Progenitor cell of endocrine pancreas (in vitro differentiated cells): ENCODE results near the gene SCIN. TPM values are rescaled to one million over a fixed set of nuclear protein-coding genes. Genes with fewer than 3 reads are reported as not detected.

ENCODE experiments used
- DNase-seq: peaks from one replicate; pipeline ENCODE4 v3.0.0; 2021; ENCODE audit warnings: low spot score; ENCODE audit not compliant: unreplicated experiment
- H3K27ac Mint-ChIP-seq: 2 replicates; pipeline ENCODE4 v1.8.0; 2021; ENCODE audit warnings: mild to moderate bottlenecking, moderate library complexity, mixed read lengths
- H3K27me3 Mint-ChIP-seq: 2 replicates; pipeline ENCODE4 v1.8.0; 2021; ENCODE audit warnings: mixed read lengths
- H3K36me3 Mint-ChIP-seq: 2 replicates; pipeline ENCODE4 v1.8.0; 2022; ENCODE audit warnings: mixed read lengths; ENCODE audit not compliant: insufficient read depth
- H3K4me1 Mint-ChIP-seq: 2 replicates; pipeline ENCODE4 v1.8.0; 2021; ENCODE audit warnings: low read depth, mixed read lengths
- H3K4me3 Mint-ChIP-seq: 2 replicates; pipeline ENCODE4 v1.8.0; 2021; ENCODE audit warnings: low read depth, mild to moderate bottlenecking, moderate library complexity, mixed read lengths
- H3K9me3 Mint-ChIP-seq: 2 replicates; pipeline ENCODE4 v1.8.0; 2021; ENCODE audit warnings: low read depth, mixed read lengths
- total RNA-seq: library from RNA; stranded (reverse); gene quantifications from 2 replicates; pipeline ENCODE4 v1.2.1, GENCODE V29; 2021
- TF ChIP-seq, protein P1 (sequence below): fragments of 200-600 bp; sonication (generic); IDR thresholded peaks from one replicate; pipeline ENCODE4 v1.5.0; 2021; ENCODE audit warnings: antibody characterized with exemption, mild to moderate bottlenecking; ENCODE audit not compliant: unreplicated experiment

The SCIN gene
- total RNA-seq, 1 donor from 2014 or later = 0.10 TPM

GRCh38 chr7:12557282-12557681, 13.2 kb upstream of the SCIN start:
- Mint-ChIP-seq H3K4me1 (no peaks in the 10 kb centered on the region), H3K4me3 (no peak overlapping the region), H3K27ac (peak overlapping the region; percentile 81), H3K9me3 (peaks cover 10% of the 10 kb centered on the region), H3K27me3 (no peaks in the 10 kb centered on the region), H3K36me3 (peaks cover 3% of the 10 kb centered on the region)
- DNase-seq = no peak
- TF ChIP-seq, protein P1, sequence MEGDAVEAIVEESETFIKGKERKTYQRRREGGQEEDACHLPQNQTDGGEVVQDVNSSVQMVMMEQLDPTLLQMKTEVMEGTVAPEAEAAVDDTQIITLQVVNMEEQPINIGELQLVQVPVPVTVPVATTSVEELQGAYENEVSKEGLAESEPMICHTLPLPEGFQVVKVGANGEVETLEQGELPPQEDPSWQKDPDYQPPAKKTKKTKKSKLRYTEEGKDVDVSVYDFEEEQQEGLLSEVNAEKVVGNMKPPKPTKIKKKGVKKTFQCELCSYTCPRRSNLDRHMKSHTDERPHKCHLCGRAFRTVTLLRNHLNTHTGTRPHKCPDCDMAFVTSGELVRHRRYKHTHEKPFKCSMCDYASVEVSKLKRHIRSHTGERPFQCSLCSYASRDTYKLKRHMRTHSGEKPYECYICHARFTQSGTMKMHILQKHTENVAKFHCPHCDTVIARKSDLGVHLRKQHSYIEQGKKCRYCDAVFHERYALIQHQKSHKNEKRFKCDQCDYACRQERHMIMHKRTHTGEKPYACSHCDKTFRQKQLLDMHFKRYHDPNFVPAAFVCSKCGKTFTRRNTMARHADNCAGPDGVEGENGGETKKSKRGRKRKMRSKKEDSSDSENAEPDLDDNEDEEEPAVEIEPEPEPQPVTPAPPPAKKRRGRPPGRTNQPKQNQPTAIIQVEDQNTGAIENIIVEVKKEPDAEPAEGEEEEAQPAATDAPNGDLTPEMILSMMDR = no peak

GRCh38 chr7:12564996-12565764, 5.3 kb upstream of the SCIN start:
- Mint-ChIP-seq H3K36me3 (no peaks in the 10 kb centered on the region), H3K4me3 (no peak overlapping the region)
- TF ChIP-seq, protein P1 = no peak

DNA sequence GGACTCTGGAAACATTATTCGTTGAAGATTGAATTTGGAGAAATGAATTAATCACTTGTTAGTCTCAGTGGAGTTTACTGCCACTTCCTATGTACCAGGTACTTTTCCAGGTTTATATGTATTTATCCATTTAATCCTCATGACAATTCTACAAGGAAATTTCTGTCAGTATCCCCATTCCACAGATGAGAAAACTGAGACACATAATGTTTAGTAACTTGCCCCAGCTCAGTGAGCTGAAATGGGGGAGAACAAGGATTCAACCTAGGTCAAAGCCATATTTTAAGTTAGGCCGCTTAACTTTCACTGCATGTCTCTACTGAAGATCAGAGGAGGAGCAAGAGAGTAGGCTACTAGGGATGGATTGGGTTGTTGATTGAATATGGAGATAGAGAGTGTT, 4.6 kb upstream of the SCIN start:
- Mint-ChIP-seq H3K27ac (no peak overlapping the region), H3K4me1 (peaks cover 5% of the 10 kb centered on the region), H3K4me3 (no peak overlapping the region), H3K36me3 (no peaks in the 10 kb centered on the region), H3K27me3 (peaks cover 40% of the 10 kb centered on the region), H3K9me3 (peaks cover 3% of the 10 kb centered on the region)
- TF ChIP-seq, protein P1 = no peak
- no peak for DNase-seq

More at GRCh38 chr7:12564996-12565764, 5.3 kb upstream of the SCIN start:
- Mint-ChIP-seq H3K4me1 (peaks cover 2% of the 10 kb centered on the region), H3K27ac (no peak overlapping the region), H3K9me3 (peaks cover 3% of the 10 kb centered on the region), H3K27me3 (peaks cover 34% of the 10 kb centered on the region)
- DNase-seq = no peak

DNA sequence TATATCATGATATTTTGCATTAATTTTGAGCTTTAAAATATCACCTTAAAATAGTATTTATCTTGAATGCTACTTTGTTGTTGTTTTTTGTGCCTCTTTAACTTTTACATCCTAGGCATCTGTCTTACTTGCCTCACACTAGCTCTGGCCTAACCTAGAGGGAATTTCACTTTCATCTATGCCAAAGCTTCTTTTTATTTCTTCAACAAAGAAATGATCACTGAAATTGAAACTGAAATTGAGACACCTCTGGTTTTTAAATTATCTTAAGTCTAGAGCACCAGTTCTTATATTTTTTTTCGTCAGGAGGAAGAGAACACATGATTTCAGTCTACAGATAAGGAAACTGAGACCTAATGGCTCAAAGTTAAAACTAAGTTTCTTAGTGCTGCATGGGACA, 3.5 kb upstream of the SCIN start:
- peaks cover 6% of the 10 kb centered on the region for H3K4me1 Mint-ChIP-seq
- peaks cover under 1% of the 10 kb centered on the region for H3K9me3 Mint-ChIP-seq
- DNase-seq = no peak
- TF ChIP-seq, protein P1 = no peak
- H3K27me3 Mint-ChIP-seq = peaks cover 51% of the 10 kb centered on the region
- no peaks in the 10 kb centered on the region for H3K36me3 Mint-ChIP-seq
- no peak overlapping the region for H3K27ac Mint-ChIP-seq
- no peak overlapping the region for H3K4me3 Mint-ChIP-seq

- Mint-ChIP-seq H3K27ac (no peak overlapping the region), H3K27me3 (peaks cover 64% of the 10 kb centered on the region), H3K4me1 (peaks cover 6% of the 10 kb centered on the region), H3K36me3 (no peaks in the 10 kb centered on the region), H3K9me3 (no peaks in the 10 kb centered on the region), H3K4me3 (no peak overlapping the region)
- no peak for DNase-seq
- TF ChIP-seq, protein P1 = no peak
These were observed 847 bp upstream of the SCIN start for GRCh38 chr7:12569673-12570072.
